ENCODE results near the gene FXR2.
A peak's percentile ranks its signal among the peaks of the same experiment; 100 is the strongest.

- peak; percentile 74 for TF ChIP-seq POLR2A (IDR thresholded peaks at IDR 0.05; ENCODE audit: low read depth, low read length)
- TF ChIP-seq CTCF (IDR thresholded peaks at IDR 0.05 in 2 of 3, conservative IDR thresholded peaks at IDR 0.05 in 1 of 3; ENCODE audit: control insufficient read depth in 2 of 3, extremely low read depth in 1 of 3, insufficient read depth in 1 of 3, low read depth in 3 of 3, low read length in 3 of 3), result peak in 1 of 3 experiments; percentile 9; a peak in 1 of 6 replicates
- no peak for TF ChIP-seq ELK1 (IDR thresholded peaks at IDR 0.05; ENCODE audit: low read depth, low read length)
Measured at GRCh38 chr17:7548585-7549400, 65.9 kb downstream of the FXR2 start, which contains the start of gene TNFSF12.
